Vagina (tissue), 2 donors: ENCODE results near the gene GIMD1.

Experiments used
- POLR2A ChIP-seq, 2 donors: fragments of 450-650 bp; IDR thresholded peaks; one replicate each; pipeline ENCODE4 v1.6.1; 2017; ENCODE audit warnings: antibody characterized with exemption in 2 of 2, mild to moderate bottlenecking in 2 of 2, moderate library complexity in 2 of 2
- POLR2AphosphoS5 ChIP-seq, 2 donors: sonication (generic); formaldehyde crosslinking; IDR thresholded peaks; one replicate each; pipeline ENCODE4 v1.9.0; 2017; ENCODE audit warnings: antibody characterized with exemption in 2 of 2, mild to moderate bottlenecking in 2 of 2, low read depth in 1 of 2; ENCODE audit not compliant: insufficient read depth in 1 of 2
- TF ChIP-seq, protein P1 (sequence below), 3 experiments: fragments of 450-650 bp in 2 of 3; fragments of 200-600 bp in 1 of 3; sonication (generic) in 1 of 3; IDR thresholded peaks; one replicate each; pipeline ENCODE4 v1.5.1; 2017 to 2019; ENCODE audit warnings: antibody characterized with exemption in 3 of 3, mild to moderate bottlenecking in 2 of 3, moderate library complexity in 2 of 3

DNA sequence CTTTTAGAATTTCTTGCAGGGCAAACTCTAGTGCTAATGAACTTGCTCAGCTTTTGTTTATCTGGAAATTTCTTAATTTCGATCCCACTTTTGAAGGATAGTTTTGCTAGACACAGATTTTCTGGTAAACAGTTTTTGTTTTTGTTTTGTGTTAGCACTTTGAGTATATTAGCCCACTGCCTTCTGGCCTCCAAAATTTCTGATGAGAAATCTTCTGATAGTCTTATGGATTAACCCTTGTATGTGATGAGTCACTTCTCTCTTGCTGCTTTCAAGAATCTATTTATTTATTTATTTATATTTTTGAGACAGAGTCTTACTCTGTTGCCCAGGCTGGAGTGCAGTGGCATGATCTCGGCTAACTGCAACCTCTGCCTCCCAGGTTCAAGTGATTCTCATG lies 27.0 kb upstream of the GIMD1 start:
- TF ChIP-seq POLR2A (IDR thresholded peaks at IDR 0.05) (no peak), POLR2AphosphoS5 (IDR thresholded peaks at IDR 0.05; ENCODE audit: insufficient read depth in 1 of 2, low read depth in 1 of 2) (no peak)
- TF ChIP-seq, protein P1, sequence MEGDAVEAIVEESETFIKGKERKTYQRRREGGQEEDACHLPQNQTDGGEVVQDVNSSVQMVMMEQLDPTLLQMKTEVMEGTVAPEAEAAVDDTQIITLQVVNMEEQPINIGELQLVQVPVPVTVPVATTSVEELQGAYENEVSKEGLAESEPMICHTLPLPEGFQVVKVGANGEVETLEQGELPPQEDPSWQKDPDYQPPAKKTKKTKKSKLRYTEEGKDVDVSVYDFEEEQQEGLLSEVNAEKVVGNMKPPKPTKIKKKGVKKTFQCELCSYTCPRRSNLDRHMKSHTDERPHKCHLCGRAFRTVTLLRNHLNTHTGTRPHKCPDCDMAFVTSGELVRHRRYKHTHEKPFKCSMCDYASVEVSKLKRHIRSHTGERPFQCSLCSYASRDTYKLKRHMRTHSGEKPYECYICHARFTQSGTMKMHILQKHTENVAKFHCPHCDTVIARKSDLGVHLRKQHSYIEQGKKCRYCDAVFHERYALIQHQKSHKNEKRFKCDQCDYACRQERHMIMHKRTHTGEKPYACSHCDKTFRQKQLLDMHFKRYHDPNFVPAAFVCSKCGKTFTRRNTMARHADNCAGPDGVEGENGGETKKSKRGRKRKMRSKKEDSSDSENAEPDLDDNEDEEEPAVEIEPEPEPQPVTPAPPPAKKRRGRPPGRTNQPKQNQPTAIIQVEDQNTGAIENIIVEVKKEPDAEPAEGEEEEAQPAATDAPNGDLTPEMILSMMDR (IDR thresholded peaks at IDR 0.05): no peak
